Measurements from ENCODE around the gene HOXA7. TPM values are rescaled to one million over a fixed set of nuclear protein-coding genes. Genes with fewer than 3 reads are reported as not detected.

Gene HOXA7
- total RNA-seq, 1 experiment from 2014 or later = 2.6 TPM

DNA sequence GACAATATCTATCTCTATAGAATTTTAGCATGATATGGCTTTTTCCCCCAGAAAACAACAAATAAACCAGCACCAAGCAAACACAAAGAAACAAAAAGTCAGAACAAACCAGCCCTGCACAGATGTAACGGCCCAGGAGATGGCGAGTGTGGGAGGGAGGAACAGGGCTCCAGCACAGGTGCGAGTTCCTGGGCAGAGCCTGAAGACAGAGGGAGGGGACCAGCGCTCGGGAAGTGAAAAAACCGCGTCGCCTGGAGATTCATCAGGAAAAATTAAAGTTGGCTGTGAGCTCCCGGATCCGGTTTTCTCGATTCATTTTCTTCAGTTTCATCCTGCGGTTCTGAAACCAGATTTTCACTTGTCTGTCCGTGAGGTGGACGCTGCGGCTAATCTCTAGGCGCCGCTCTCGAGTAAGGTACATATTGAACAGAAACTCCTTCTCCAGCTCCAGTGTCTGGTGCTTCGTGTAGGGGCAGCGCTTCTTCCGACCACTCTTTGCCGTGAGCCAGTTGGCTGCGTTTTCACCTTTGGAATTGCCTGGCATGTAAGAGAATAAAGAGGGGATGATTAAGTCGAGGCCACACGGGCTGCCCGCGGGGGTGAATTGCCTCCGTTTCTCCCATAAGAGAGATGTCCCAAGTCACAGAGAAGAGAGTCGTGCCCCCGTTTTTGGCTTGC lies 15.3 kb upstream of the HOXA7 start:
- DNase-seq = no peak
- ChIA-PET CTCF (interaction anchor here (0.6 kb wide), 1 partner anchor 8 kb away, joined by 5 read pairs; no protein-coding TSS in a partner anchor), POLR2A (ENCODE audit: unreplicated experiment) (interaction anchor here (1.3 kb wide), 1 partner anchor 17 kb away, joined by 3 read pairs; no protein-coding TSS in a partner anchor)
- H3K4me2 ChIP-seq (ENCODE audit: low read length) = peak overlapping the region; percentile 93
- no peaks in the 10 kb centered on the region for H3K9me2 ChIP-seq (replicated peaks; ENCODE audit: low read length)
- no peaks in the 10 kb centered on the region for H3K27me3 ChIP-seq (ENCODE audit: low read length)
- peak overlapping the region; percentile 90 for H3K9ac ChIP-seq (ENCODE audit: low read length)
- H3K36me3 ChIP-seq (ENCODE audit: low read depth, low read length) = 0 out of 2 replicates have a peak, but pooled peaks cover 4% of the 10 kb centered on the region
- H3K4me3 ChIP-seq (ENCODE audit: low read length) = peak overlapping the region; percentile 84
- no peaks in the 10 kb centered on the region for H3K9me3 ChIP-seq (ENCODE audit: low read length)
- H3K4me1 ChIP-seq (ENCODE audit: insufficient read depth, low read length) = peaks cover 26% of the 10 kb centered on the region
- intact Hi-C loops (cut with micrococcal nuclease) = no loop called here
- peak overlapping the region; percentile 97 for H3K27ac ChIP-seq (ENCODE audit: low read length)
- TSS peak; percentile 5 for BruUV-seq (replicated peaks)
- H3K79me2 ChIP-seq (ENCODE audit: low read length) = peaks cover 100% of the 10 kb centered on the region
- ATAC-seq = no peak
- TF ChIP-seq EZH2phosphoT487 (IDR thresholded peaks at IDR 0.05; ENCODE audit: borderline replicate concordance, low read length) (no peak), EZH2 (IDR thresholded peaks at IDR 0.05; ENCODE audit: low read length, unreplicated experiment) (no peak)
- TF ChIP-seq, protein P1, sequence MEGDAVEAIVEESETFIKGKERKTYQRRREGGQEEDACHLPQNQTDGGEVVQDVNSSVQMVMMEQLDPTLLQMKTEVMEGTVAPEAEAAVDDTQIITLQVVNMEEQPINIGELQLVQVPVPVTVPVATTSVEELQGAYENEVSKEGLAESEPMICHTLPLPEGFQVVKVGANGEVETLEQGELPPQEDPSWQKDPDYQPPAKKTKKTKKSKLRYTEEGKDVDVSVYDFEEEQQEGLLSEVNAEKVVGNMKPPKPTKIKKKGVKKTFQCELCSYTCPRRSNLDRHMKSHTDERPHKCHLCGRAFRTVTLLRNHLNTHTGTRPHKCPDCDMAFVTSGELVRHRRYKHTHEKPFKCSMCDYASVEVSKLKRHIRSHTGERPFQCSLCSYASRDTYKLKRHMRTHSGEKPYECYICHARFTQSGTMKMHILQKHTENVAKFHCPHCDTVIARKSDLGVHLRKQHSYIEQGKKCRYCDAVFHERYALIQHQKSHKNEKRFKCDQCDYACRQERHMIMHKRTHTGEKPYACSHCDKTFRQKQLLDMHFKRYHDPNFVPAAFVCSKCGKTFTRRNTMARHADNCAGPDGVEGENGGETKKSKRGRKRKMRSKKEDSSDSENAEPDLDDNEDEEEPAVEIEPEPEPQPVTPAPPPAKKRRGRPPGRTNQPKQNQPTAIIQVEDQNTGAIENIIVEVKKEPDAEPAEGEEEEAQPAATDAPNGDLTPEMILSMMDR (conservative IDR thresholded peaks at IDR 0.05; ENCODE audit: low read depth, low read length) = no peak
- no peaks in the 10 kb centered on the region for H3F3A ChIP-seq (ENCODE audit: low read length, unreplicated experiment)
- H2AFZ ChIP-seq (ENCODE audit: low read length) = no peak overlapping the region
- H4K20me1 ChIP-seq (ENCODE audit: low read length) = no peaks in the 10 kb centered on the region

DNA sequence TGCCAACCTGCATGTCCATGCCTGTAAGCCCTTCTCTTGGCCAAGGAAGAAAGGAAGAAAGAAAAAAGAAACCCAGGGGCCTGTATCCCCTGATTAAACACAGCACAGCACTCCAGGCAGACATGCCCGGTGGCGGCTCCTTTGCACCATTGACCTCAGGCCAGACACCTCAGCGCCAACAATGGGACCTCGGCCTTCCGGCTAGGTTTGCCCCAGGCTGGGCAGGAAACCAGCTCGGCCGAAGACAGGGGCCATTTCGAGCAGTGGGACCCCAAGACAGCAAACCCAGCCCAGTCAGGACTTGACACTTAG lies 14.8 kb upstream of the HOXA7 start:
- H3F3A ChIP-seq (ENCODE audit: low read length, unreplicated experiment) = no peaks in the 10 kb centered on the region
- H3K9ac ChIP-seq (ENCODE audit: low read length) = peak overlapping the region; percentile 90
- TF ChIP-seq, protein P1 (conservative IDR thresholded peaks at IDR 0.05; ENCODE audit: low read depth, low read length) = no peak
- TF ChIP-seq EZH2phosphoT487 (IDR thresholded peaks at IDR 0.05; ENCODE audit: borderline replicate concordance, low read length) (no peak), EZH2 (IDR thresholded peaks at IDR 0.05; ENCODE audit: low read length, unreplicated experiment) (no peak)
- ATAC-seq = no peak
- H3K4me3 ChIP-seq (ENCODE audit: low read length) = peak overlapping the region; percentile 84
- ChIA-PET POLR2A (ENCODE audit: unreplicated experiment) (no interaction called here), CTCF (interaction anchor here (0.6 kb wide), 1 partner anchor 9 kb away, joined by 5 read pairs; no protein-coding TSS in a partner anchor)
- H3K36me3 ChIP-seq (ENCODE audit: low read depth, low read length) = 0 out of 2 replicates have a peak, but pooled peaks cover 4% of the 10 kb centered on the region
- H3K9me3 ChIP-seq (ENCODE audit: low read length) = no peaks in the 10 kb centered on the region
- peaks cover 100% of the 10 kb centered on the region for H3K79me2 ChIP-seq (ENCODE audit: low read length)
- H3K27me3 ChIP-seq (ENCODE audit: low read length) = no peaks in the 10 kb centered on the region
- no TSS peak for BruUV-seq (replicated peaks)
- DNase-seq = peak; percentile 63
- no peaks in the 10 kb centered on the region for H4K20me1 ChIP-seq (ENCODE audit: low read length)
- H3K27ac ChIP-seq (ENCODE audit: low read length) = peak overlapping the region; percentile 97
- no peak overlapping the region for H2AFZ ChIP-seq (ENCODE audit: low read length)
- H3K4me1 ChIP-seq (ENCODE audit: insufficient read depth, low read length) = peaks cover 21% of the 10 kb centered on the region
- no peaks in the 10 kb centered on the region for H3K9me2 ChIP-seq (replicated peaks; ENCODE audit: low read length)
- intact Hi-C loops (cut with micrococcal nuclease) = no loop called here
- H3K4me2 ChIP-seq (ENCODE audit: low read length) = peak overlapping the region; percentile 93

Measured in PC-3 (cell line).